HCT116 (cell line): ENCODE measurements around the gene RBM38. TPM values are rescaled to one million over a fixed set of nuclear protein-coding genes. Genes with fewer than 3 reads are reported as not detected.

Experiments used
- ATAC-seq: fragments of 200-7000 bp; cut with Tn5 transposase; 2 replicates; pipeline ENCODE4 v1.9.1; 2020; ENCODE audit warnings: mild to moderate bottlenecking, moderate library complexity
- BruUV-seq: library from RNA; stranded (reverse); fragments of 400-500 nt; replicated peaks from 2 replicates; lab custom pipeline; 2021; lab: Mats Ljungman, UMichigan
- CTCF ChIA-PET: fragments of 300-600 bp; sonication (Branson Sonifier 250); formaldehyde crosslinking; loops from one replicate; lab custom pipeline; 2021; ENCODE audit warnings: antibody characterized with exemption; lab: Charles Lee
- POLR2A ChIA-PET: fragments of 300-600, 350-600 bp; sonication (Branson Sonifier 250); formaldehyde crosslinking; loops from one replicate; lab custom pipeline; 2021; ENCODE audit warnings: antibody characterized with exemption; lab: Charles Lee
- RAD21 ChIA-PET, 2 experiments: fragments of 300-600 bp; sonication (Branson Sonifier 250); formaldehyde crosslinking; loops; one replicate each; lab custom pipeline; 2023; ENCODE audit warnings: low total read pairs in 2 of 2; ENCODE audit not compliant: uncharacterized antibody in 2 of 2, unreplicated experiment in 2 of 2, low non-redundant PET in 1 of 2; lab: Charles Lee
- DNase-seq: peaks from one replicate; pipeline ENCODE4 v3.0.0-alpha.2; 2010; ENCODE audit warnings: low read depth, low spot score
- H2AFZ ChIP-seq: fragments of 200-600 bp; shearing (Covaris generic), sonication (generic); 2 replicates; pipeline ENCODE4 v1.6.1; 2017; ENCODE audit warnings: low read depth, mixed run types, mixed read lengths, antibody characterized with exemption, low read length; ENCODE audit not compliant: poor library complexity, severe bottlenecking
- H3K27ac ChIP-seq: 2 replicates; pipeline ENCODE4 v1.5.1; 2012; ENCODE audit warnings: low read depth, low read length
- H3K27me3 ChIP-seq: fragments of 200-600 bp; sonication (generic); 2 replicates; pipeline ENCODE4 v1.6.1; 2016; ENCODE audit warnings: mixed run types, low read length, mixed read lengths; ENCODE audit not compliant: insufficient read depth
- H3K36me3 ChIP-seq, 2 experiments: fragments of 200-500 bp in 1 of 2; fragments of 200-600 bp in 1 of 2; sonication (Bioruptor generic) in 1 of 2; sonication (generic) in 1 of 2; 2 replicates each; pipeline versions ENCODE4 v1.5.1 to v1.6.1; 2014 to 2016; ENCODE audit warnings: low read length in 2 of 2, inconsistent platforms in 1 of 2, mixed read lengths in 1 of 2, mixed run types in 1 of 2; ENCODE audit not compliant: insufficient read depth in 2 of 2, control insufficient read depth in 1 of 2
- H3K4me1 ChIP-seq, 2 experiments: fragments of 200-600 bp in 1 of 2; sonication (generic) in 1 of 2; 2 replicates each; pipeline versions ENCODE4 v1.5.1 to v1.6.1; 2012 to 2017; ENCODE audit warnings: low read length in 2 of 2, inconsistent platforms in 1 of 2, mild to moderate bottlenecking in 1 of 2, mixed read lengths in 1 of 2, mixed run types in 1 of 2, moderate library complexity in 1 of 2; ENCODE audit not compliant: insufficient read depth in 2 of 2, control insufficient read depth in 1 of 2
- H3K4me2 ChIP-seq: fragments of 200-600 bp; sonication (generic); 2 replicates; pipeline ENCODE4 v1.6.1; 2017; ENCODE audit warnings: mixed run types, low read length, mixed read lengths
- H3K4me3 ChIP-seq, 2 experiments: fragments of 200-600 bp in 1 of 2; sonication (generic) in 1 of 2; replicated peaks in 1 of 2; 2 replicates each; pipeline ENCODE4 v1.5.1; 2011 to 2016; ENCODE audit warnings: low read length in 2 of 2, control low read depth in 1 of 2, low read depth in 1 of 2, mild to moderate bottlenecking in 1 of 2, mixed read lengths in 1 of 2, mixed run types in 1 of 2
- H3K79me2 ChIP-seq: fragments of 200-600 bp; sonication (generic); 2 replicates; pipeline ENCODE4 v1.6.1; 2017; ENCODE audit warnings: mild to moderate bottlenecking, mixed run types, low read length, moderate library complexity, mixed read lengths; ENCODE audit not compliant: insufficient read depth
- H3K9ac ChIP-seq: fragments of 200-600 bp; sonication (generic); 2 replicates; pipeline ENCODE4 v1.6.1; 2016; ENCODE audit warnings: low read length, mixed read lengths
- H3K9me2 ChIP-seq: fragments of 200-600 bp; sonication (generic), shearing (Covaris generic); 2 replicates; pipeline ENCODE4 v1.6.1; 2017; ENCODE audit warnings: mixed run types, mild to moderate bottlenecking, moderate library complexity; ENCODE audit not compliant: insufficient read depth
- H3K9me3 ChIP-seq, 2 experiments: fragments of 200-500 bp in 1 of 2; fragments of 200-600 bp in 1 of 2; sonication (Bioruptor generic) in 1 of 2; sonication (generic) in 1 of 2; 2 replicates each; pipeline ENCODE4 v1.6.1; 2014 to 2017; ENCODE audit warnings: low read length in 2 of 2, mixed read lengths in 2 of 2, inconsistent platforms in 1 of 2, low read depth in 1 of 2, mild to moderate bottlenecking in 1 of 2, mixed run types in 1 of 2, moderate library complexity in 1 of 2; ENCODE audit not compliant: control insufficient read depth in 1 of 2, insufficient read depth in 1 of 2
- H4K20me1 ChIP-seq: fragments of 200-600 bp; sonication (generic), shearing (Covaris generic); 2 replicates; pipeline ENCODE4 v1.6.1; 2017; ENCODE audit warnings: mixed run types, mild to moderate bottlenecking, moderate library complexity; ENCODE audit not compliant: insufficient read depth
- ATF3 ChIP-seq: IDR thresholded peaks from 2 replicates; pipeline ENCODE4 v1.6.1; 2012
- CBX3 ChIP-seq: IDR thresholded peaks from 2 replicates; pipeline ENCODE4 v1.6.1; 2012; ENCODE audit warnings: low read depth
- CEBPB ChIP-seq: IDR thresholded peaks from 2 replicates; pipeline ENCODE4 v1.6.1; 2012; ENCODE audit warnings: low read depth
- EZH2phosphoT487 ChIP-seq: fragments of 200-600 bp; IDR thresholded peaks from 2 replicates; pipeline ENCODE4 v1.6.1; 2018; ENCODE audit warnings: antibody characterized with exemption, borderline replicate concordance
- FOSL1 ChIP-seq: IDR thresholded peaks from 2 replicates; pipeline ENCODE4 v1.6.1; 2012; ENCODE audit warnings: low read depth
- MAX ChIP-seq: IDR thresholded peaks from 2 replicates; pipeline ENCODE4 v1.6.1; 2012
- POLR2A ChIP-seq: IDR thresholded peaks from 2 replicates; pipeline ENCODE4 v1.7.0; 2011; ENCODE audit warnings: borderline replicate concordance; ENCODE audit not compliant: insufficient read depth, insufficient read length; ENCODE audit errors: extremely low read depth
- POLR2AphosphoS5 ChIP-seq: IDR thresholded peaks from 2 replicates; pipeline ENCODE4 v1.6.1; 2011; ENCODE audit warnings: mild to moderate bottlenecking, low read depth, low read length, moderate library complexity
- RAD21 ChIP-seq: IDR thresholded peaks from 2 replicates; pipeline ENCODE4 v1.6.1; 2012; ENCODE audit warnings: low read depth, mild to moderate bottlenecking
- REST ChIP-seq: IDR thresholded peaks from 2 replicates; pipeline ENCODE4 v1.6.1; 2012; ENCODE audit warnings: low read depth
- SIN3A ChIP-seq: IDR thresholded peaks from 2 replicates; pipeline ENCODE4 v1.6.1; 2012; ENCODE audit warnings: low read depth
- SP1 ChIP-seq: IDR thresholded peaks from 2 replicates; pipeline ENCODE4 v1.6.1; 2012; ENCODE audit warnings: low read depth
- SRF ChIP-seq: IDR thresholded peaks from 2 replicates; pipeline ENCODE4 v1.6.1; 2012; ENCODE audit warnings: low read depth
- YY1 ChIP-seq: IDR thresholded peaks from 2 replicates; pipeline ENCODE4 v1.6.1; 2011; ENCODE audit warnings: low read length, low read depth, moderate library complexity, mild to moderate bottlenecking; ENCODE audit not compliant: insufficient replicate concordance; ENCODE audit errors: extremely low read depth
- ZBTB33 ChIP-seq: IDR thresholded peaks from 2 replicates; pipeline ENCODE4 v1.6.1; 2011; ENCODE audit warnings: mild to moderate bottlenecking, low read length, moderate library complexity; ENCODE audit not compliant: insufficient replicate concordance; ENCODE audit errors: extremely low read depth
- ZFX ChIP-seq: fragments of 450-650 bp; IDR thresholded peaks from 2 replicates; pipeline ENCODE4 v1.6.1; 2017
- intact Hi-C: fragments of 100-400 bp; cut with micrococcal nuclease; formaldehyde crosslinking; loops from 2 replicates; pipeline ENCODE4 v1.10.0; 2022
- total RNA-seq: library from RNA; stranded (reverse); gene quantifications from one replicate; pipeline ENCODE4 v1.2.1, GENCODE V29; 2021; ENCODE audit not compliant: unreplicated experiment

The RBM38 gene
- total RNA-seq, 1 experiment from 2014 or later, result 36.2 TPM

- BruUV-seq, result no TSS peak
- no peak overlapping the region for H3K27ac ChIP-seq
- DNase-seq, result no peak
- intact Hi-C loops, result no loop called here
- H3K4me1 ChIP-seq, result peaks cover 41 to 56% of the 10 kb centered on the region in 2 experiments
- no peak for ATAC-seq
- ChIA-PET POLR2A (no interaction called here), CTCF (no interaction called here), RAD21 (no interaction called here)
- H3K27me3 ChIP-seq, result no peaks in the 10 kb centered on the region
- TF ChIP-seq SRF, result no peak
- TF ChIP-seq CBX3, result peak; percentile 33; the same call in 1 of the 2 replicates
- no peak for TF ChIP-seq CEBPB
- no peaks in the 10 kb centered on the region for H3K36me3 ChIP-seq
- no peak overlapping the region for H3K9ac ChIP-seq
- H3K4me2 ChIP-seq, result peak overlapping the region; percentile 58
- H3K79me2 ChIP-seq, result no peaks in the 10 kb centered on the region
- no peak overlapping the region for H3K4me3 ChIP-seq
- no peaks in the 10 kb centered on the region for H4K20me1 ChIP-seq
- no peaks in the 10 kb centered on the region for H3K9me2 ChIP-seq
- peak overlapping the region; percentile 80 for H2AFZ ChIP-seq
- H3K9me3 ChIP-seq, result no peaks in the 10 kb centered on the region
Measured at GRCh38 chr20:57432480-57432861, 41.3 kb downstream of the RBM38 start.

GRCh38 chr20:57432862-57433491, 41.8 kb downstream of the RBM38 start:
- Histone ChIP-seq H3K4me3 (no peak overlapping the region), H3K79me2 (no peaks in the 10 kb centered on the region), H4K20me1 (no peaks in the 10 kb centered on the region), H3K4me2 (peak overlapping the region; percentile 58), H3K9me3 (no peaks in the 10 kb centered on the region), H3K9ac (peak overlapping the region; percentile 16; the same call in 1 of the 2 replicates), H3K4me1 (peaks cover 46 to 56% of the 10 kb centered on the region in 2 experiments), H3K9me2 (no peaks in the 10 kb centered on the region), H3K27me3 (no peaks in the 10 kb centered on the region), H3K36me3 (no peaks in the 10 kb centered on the region), H2AFZ (peak overlapping the region; percentile 80), H3K27ac (peak overlapping the region; percentile 53)
- ATAC-seq (0 out of 2 replicates have a peak, but pooled peaks have one; percentile 12), DNase-seq (no peak)
- RAD21 ChIA-PET, result no interaction called here
- no TSS peak for BruUV-seq
- POLR2A ChIA-PET, result no interaction called here
- CTCF ChIA-PET, result no interaction called here
- intact Hi-C loops, result no loop called here
- TF ChIP-seq POLR2AphosphoS5 (peak; percentile 32; the same call in 1 of the 2 replicates), RAD21 (no peak), EZH2phosphoT487 (no peak), REST (no peak), SP1 (no peak), ATF3 (no peak), FOSL1 (no peak), MAX (peak; percentile 77), SIN3A (no peak), POLR2A (no peak), ZFX (0 out of 2 replicates have a peak, but pooled peaks have one; percentile 12), YY1 (no peak), ZBTB33 (no peak)
